ENCODE results near the gene MED27. TPM values are rescaled to one million over a fixed set of nuclear protein-coding genes. Genes with fewer than 3 reads are reported as not detected.

The MED27 gene
- total RNA-seq, 1 experiment from 2014 or later, result 38.4 TPM

GRCh38 chr9:131905144-131905543 lies 174.5 kb downstream of the MED27 start:
- ChIA-PET POLR2A (ENCODE audit: unreplicated experiment) (no interaction called here), CTCF (no interaction called here)
- no peaks in the 10 kb centered on the region for H3K9me2 ChIP-seq (replicated peaks; ENCODE audit: low read length)
- no peaks in the 10 kb centered on the region for H3K4me1 ChIP-seq (ENCODE audit: insufficient read depth, low read length)
- no peak for DNase-seq
- no peaks in the 10 kb centered on the region for H3K79me2 ChIP-seq (ENCODE audit: low read length)
- no peak for TF ChIP-seq CTCF (conservative IDR thresholded peaks at IDR 0.05; ENCODE audit: low read depth, low read length)
- no peak for TF ChIP-seq EZH2phosphoT487 (IDR thresholded peaks at IDR 0.05; ENCODE audit: borderline replicate concordance, low read length)
- intact Hi-C loops (cut with micrococcal nuclease), result no loop called here
- H3K9me3 ChIP-seq (ENCODE audit: low read length), result no peaks in the 10 kb centered on the region
- H3K4me3 ChIP-seq (ENCODE audit: low read length), result no peak overlapping the region
- H3K27ac ChIP-seq (ENCODE audit: low read length), result no peak overlapping the region
- H4K20me1 ChIP-seq (ENCODE audit: low read length), result no peaks in the 10 kb centered on the region
- no TSS peak for BruUV-seq (replicated peaks)
- ATAC-seq, result no peak
- H3K27me3 ChIP-seq (ENCODE audit: low read length), result no peaks in the 10 kb centered on the region
- no peak overlapping the region for H3K9ac ChIP-seq (ENCODE audit: low read length)
- H3K36me3 ChIP-seq (ENCODE audit: low read depth, low read length), result no peaks in the 10 kb centered on the region
- H3K4me2 ChIP-seq (ENCODE audit: low read length), result no peak overlapping the region
- no peak overlapping the region for H2AFZ ChIP-seq (ENCODE audit: low read length)
- H3F3A ChIP-seq (ENCODE audit: low read length, unreplicated experiment), result no peaks in the 10 kb centered on the region

- H3F3A ChIP-seq (ENCODE audit: low read length, unreplicated experiment), result no peaks in the 10 kb centered on the region
- no peaks in the 10 kb centered on the region for H3K9me3 ChIP-seq (ENCODE audit: low read length)
- no peak overlapping the region for H3K9ac ChIP-seq (ENCODE audit: low read length)
- H3K79me2 ChIP-seq (ENCODE audit: low read length), result no peaks in the 10 kb centered on the region
- TF ChIP-seq EZH2 (IDR thresholded peaks at IDR 0.05; ENCODE audit: low read length, unreplicated experiment) (no peak), EZH2phosphoT487 (IDR thresholded peaks at IDR 0.05; ENCODE audit: borderline replicate concordance, low read length) (no peak)
- H3K9me2 ChIP-seq (replicated peaks; ENCODE audit: low read length), result no peaks in the 10 kb centered on the region
- ChIA-PET CTCF (no interaction called here), POLR2A (ENCODE audit: unreplicated experiment) (no interaction called here)
- H2AFZ ChIP-seq (ENCODE audit: low read length), result no peak overlapping the region
- intact Hi-C loops (cut with micrococcal nuclease), result no loop called here
- no peak overlapping the region for H3K4me3 ChIP-seq (ENCODE audit: low read length)
- H3K36me3 ChIP-seq (ENCODE audit: low read depth, low read length), result no peaks in the 10 kb centered on the region
- H3K4me2 ChIP-seq (ENCODE audit: low read length), result no peak overlapping the region
- ATAC-seq (no peak), DNase-seq (no peak)
- no peaks in the 10 kb centered on the region for H4K20me1 ChIP-seq (ENCODE audit: low read length)
- BruUV-seq (replicated peaks), result no TSS peak
- H3K4me1 ChIP-seq (ENCODE audit: insufficient read depth, low read length), result no peaks in the 10 kb centered on the region
- H3K27ac ChIP-seq (ENCODE audit: low read length), result no peak overlapping the region
- no peaks in the 10 kb centered on the region for H3K27me3 ChIP-seq (ENCODE audit: low read length)
Observed at GRCh38 chr9:131899296-131900228, 180.1 kb downstream of the MED27 start.

- CTCF ChIA-PET, result no interaction called here
- POLR2A ChIA-PET (ENCODE audit: unreplicated experiment), result no interaction called here
Observed at GRCh38 chr9:131892902-131893500, 186.7 kb downstream of the MED27 start.

More at GRCh38 chr9:131892902-131893500, 186.7 kb downstream of the MED27 start:
- no peaks in the 10 kb centered on the region for H3K9me2 ChIP-seq (replicated peaks; ENCODE audit: low read length)
- H3K4me1 ChIP-seq (ENCODE audit: insufficient read depth, low read length), result 0 out of 2 replicates have a peak, but pooled peaks cover 5% of the 10 kb centered on the region
- intact Hi-C loops (cut with micrococcal nuclease), result no loop called here
- H3K27ac ChIP-seq (ENCODE audit: low read length), result no peak overlapping the region
- H3K36me3 ChIP-seq (ENCODE audit: low read depth, low read length), result no peaks in the 10 kb centered on the region
- no peak overlapping the region for H3K4me2 ChIP-seq (ENCODE audit: low read length)
- TF ChIP-seq EZH2phosphoT487 (IDR thresholded peaks at IDR 0.05; ENCODE audit: borderline replicate concordance, low read length) (no peak), EZH2 (IDR thresholded peaks at IDR 0.05; ENCODE audit: low read length, unreplicated experiment) (no peak), CTCF (conservative IDR thresholded peaks at IDR 0.05; ENCODE audit: low read depth, low read length) (no peak)
- no peaks in the 10 kb centered on the region for H3K27me3 ChIP-seq (ENCODE audit: low read length)
- H3F3A ChIP-seq (ENCODE audit: low read length, unreplicated experiment), result no peaks in the 10 kb centered on the region
- DNase-seq (no peak), ATAC-seq (no peak)
- H2AFZ ChIP-seq (ENCODE audit: low read length), result no peak overlapping the region
- H3K4me3 ChIP-seq (ENCODE audit: low read length), result no peak overlapping the region
- H3K79me2 ChIP-seq (ENCODE audit: low read length), result no peaks in the 10 kb centered on the region
- no peak overlapping the region for H3K9ac ChIP-seq (ENCODE audit: low read length)
- BruUV-seq (replicated peaks), result no TSS peak
- H3K9me3 ChIP-seq (ENCODE audit: low read length), result no peaks in the 10 kb centered on the region
- H4K20me1 ChIP-seq (ENCODE audit: low read length), result no peaks in the 10 kb centered on the region
